WTC11 (cell line): ENCODE data around the gene F13A1. TPM values are rescaled to one million over a fixed set of nuclear protein-coding genes. Genes with fewer than 3 reads are reported as not detected.

ENCODE experiments used
- ATAC-seq: fragments of 200-7000 bp; cut with Tn5 transposase; 2 replicates; pipeline ENCODE4 v1.10.0; 2021; ENCODE audit warnings: mild to moderate bottlenecking, moderate library complexity
- CTCF ChIA-PET: fragments of 300-600 bp; sonication (Branson Sonifier 250); formaldehyde crosslinking; loops from one replicate; lab custom pipeline; 2021; ENCODE audit warnings: antibody characterized with exemption; lab: Charles Lee
- POLR2A ChIA-PET: fragments of 350-600 bp; sonication (Branson Sonifier 250); formaldehyde crosslinking; loops from one replicate; lab custom pipeline; 2021; ENCODE audit warnings: antibody characterized with exemption; lab: Charles Lee
- DNase-seq: peaks from one replicate; pipeline ENCODE4 v3.0.0; 2021; ENCODE audit warnings: low spot score
- H3K27ac Mint-ChIP-seq: 2 replicates; pipeline ENCODE4 v1.8.0; 2021; ENCODE audit warnings: mixed read lengths
- H3K27me3 Mint-ChIP-seq: 2 replicates; pipeline ENCODE4 v1.8.0; 2021; ENCODE audit warnings: low read depth, mild to moderate bottlenecking, moderate library complexity, mixed read lengths
- H3K36me3 Mint-ChIP-seq: 2 replicates; pipeline ENCODE4 v1.8.0; 2021; ENCODE audit warnings: mixed read lengths
- H3K4me1 Mint-ChIP-seq: 2 replicates; pipeline ENCODE4 v1.8.0; 2022; ENCODE audit warnings: mixed read lengths
- H3K4me3 Mint-ChIP-seq: 2 replicates; pipeline ENCODE4 v1.8.0; 2021; ENCODE audit warnings: mild to moderate bottlenecking, moderate library complexity, mixed read lengths
- H3K9me3 Mint-ChIP-seq: 2 replicates; pipeline ENCODE4 v1.8.0; 2021; ENCODE audit warnings: mixed read lengths
- CBFB ChIP-seq: sonication (generic); formaldehyde crosslinking; IDR thresholded peaks from 2 replicates; pipeline ENCODE4 v1.8.1; 2022; ENCODE audit warnings: mild to moderate bottlenecking, low read depth, missing genetic modification reagents
- EMX1 ChIP-seq: fragments of 250-450 bp; sonication (Bioruptor Pico); IDR thresholded peaks from 2 replicates; pipeline ENCODE4 v1.8.0; 2021; ENCODE audit warnings: mild to moderate bottlenecking
- ETV6 ChIP-seq: sonication (generic); formaldehyde crosslinking; IDR thresholded peaks from 2 replicates; pipeline ENCODE4 v1.8.1; 2022; ENCODE audit warnings: mild to moderate bottlenecking, missing genetic modification reagents
- FOXP1 ChIP-seq: sonication (generic); formaldehyde crosslinking; IDR thresholded peaks from 2 replicates; pipeline ENCODE4 v1.8.0; 2022; ENCODE audit warnings: missing genetic modification reagents, mild to moderate bottlenecking, moderate library complexity, borderline replicate concordance
- IRF2 ChIP-seq: sonication (generic); formaldehyde crosslinking; IDR thresholded peaks from 2 replicates; pipeline ENCODE4 v1.8.0; 2022; ENCODE audit warnings: low read depth, missing genetic modification reagents, borderline replicate concordance
- KAT7 ChIP-seq: sonication (generic); formaldehyde crosslinking; IDR thresholded peaks from 2 replicates; pipeline ENCODE4 v1.8.1; 2023; ENCODE audit warnings: missing genetic modification reagents, mild to moderate bottlenecking, borderline replicate concordance
- NFE2L1 ChIP-seq: sonication (generic); formaldehyde crosslinking; IDR thresholded peaks from 2 replicates; pipeline ENCODE4 v1.8.1; 2023; ENCODE audit warnings: missing genetic modification reagents
- NR1H2 ChIP-seq: sonication (generic); formaldehyde crosslinking; IDR thresholded peaks from 2 replicates; pipeline ENCODE4 v1.9.0; 2021; ENCODE audit warnings: mild to moderate bottlenecking, moderate library complexity, missing genetic modification reagents
- NR3C1 ChIP-seq: sonication (generic); formaldehyde crosslinking; conservative IDR thresholded peaks from 2 replicates; pipeline ENCODE4 v1.8.1; 2023; ENCODE audit warnings: low read depth, mild to moderate bottlenecking, missing genetic modification reagents
- OVOL2 ChIP-seq: fragments of 250-450 bp; sonication (Bioruptor Pico); IDR thresholded peaks from 2 replicates; pipeline ENCODE4 v1.9.0; 2021; ENCODE audit warnings: mild to moderate bottlenecking, borderline replicate concordance
- PRRX2 ChIP-seq: fragments of 250-450 bp; sonication (Bioruptor Pico); IDR thresholded peaks from 2 replicates; pipeline ENCODE4 v1.8.0; 2021; ENCODE audit warnings: mild to moderate bottlenecking
- RELA ChIP-seq: sonication (generic); formaldehyde crosslinking; IDR thresholded peaks from 2 replicates; pipeline ENCODE4 v1.8.1; 2022; ENCODE audit warnings: missing genetic modification reagents, mild to moderate bottlenecking, borderline replicate concordance
- RORB ChIP-seq: fragments of 250-450 bp; sonication (Bioruptor Pico); IDR thresholded peaks from 2 replicates; pipeline ENCODE4 v1.9.0; 2021; ENCODE audit warnings: mild to moderate bottlenecking
- SOX15 ChIP-seq: fragments of 250-450 bp; sonication (Bioruptor Pico); IDR thresholded peaks from 2 replicates; pipeline ENCODE4 v1.9.0; 2021; ENCODE audit warnings: mild to moderate bottlenecking
- ZNF121 ChIP-seq: sonication (generic); formaldehyde crosslinking; IDR thresholded peaks from 2 replicates; pipeline ENCODE4 v1.8.0; 2023; ENCODE audit warnings: missing genetic modification reagents
- ZNF219 ChIP-seq: sonication (generic); formaldehyde crosslinking; IDR thresholded peaks from 2 replicates; pipeline ENCODE4 v1.8.0; 2023; ENCODE audit warnings: missing genetic modification reagents, mild to moderate bottlenecking, borderline replicate concordance
- ZNF263 ChIP-seq: sonication (generic); formaldehyde crosslinking; IDR thresholded peaks from 2 replicates; pipeline ENCODE4 v1.8.1; 2022; ENCODE audit warnings: low read depth, mild to moderate bottlenecking, moderate library complexity, missing genetic modification reagents
- ZNF671 ChIP-seq: fragments of 250-450 bp; sonication (Bioruptor Pico); IDR thresholded peaks from 2 replicates; pipeline ENCODE4 v1.8.0; 2021; ENCODE audit warnings: mild to moderate bottlenecking
- total RNA-seq: library from RNA; stranded (reverse); gene quantifications from 3 replicates; pipeline ENCODE4 v1.2.3, GENCODE V29; 2021
- TF ChIP-seq, protein P1 (sequence below): sonication (generic); formaldehyde crosslinking; IDR thresholded peaks from 2 replicates; pipeline ENCODE4 v1.8.0; 2022; ENCODE audit warnings: mild to moderate bottlenecking, missing genetic modification reagents
- TF ChIP-seq, protein P2 (sequence below): sonication (generic); formaldehyde crosslinking; conservative IDR thresholded peaks from 2 replicates; pipeline ENCODE4 v1.8.1; 2023; ENCODE audit warnings: mild to moderate bottlenecking, low read depth, missing genetic modification reagents, moderate library complexity
- TF ChIP-seq, protein P3 (sequence below): sonication (generic); formaldehyde crosslinking; IDR thresholded peaks from 2 replicates; pipeline ENCODE4 v1.8.1; 2022; ENCODE audit warnings: missing genetic modification reagents, borderline replicate concordance
- TF ChIP-seq, protein P4 (sequence below): sonication (generic); formaldehyde crosslinking; IDR thresholded peaks from 2 replicates; pipeline ENCODE4 v1.8.0; 2022; ENCODE audit warnings: mild to moderate bottlenecking, missing genetic modification reagents
- TF ChIP-seq, protein P5 (sequence below): sonication (generic); formaldehyde crosslinking; IDR thresholded peaks from 2 replicates; pipeline ENCODE4 v1.8.0; 2022; ENCODE audit warnings: mild to moderate bottlenecking, missing genetic modification reagents
- TF ChIP-seq, protein P6 (sequence below): sonication (generic); formaldehyde crosslinking; IDR thresholded peaks from 2 replicates; pipeline ENCODE4 v1.8.1; 2022; ENCODE audit warnings: mild to moderate bottlenecking, missing genetic modification reagents, moderate library complexity, borderline replicate concordance

Gene F13A1
- total RNA-seq, 1 experiment from 2014 or later: 1.0 TPM

DNA sequence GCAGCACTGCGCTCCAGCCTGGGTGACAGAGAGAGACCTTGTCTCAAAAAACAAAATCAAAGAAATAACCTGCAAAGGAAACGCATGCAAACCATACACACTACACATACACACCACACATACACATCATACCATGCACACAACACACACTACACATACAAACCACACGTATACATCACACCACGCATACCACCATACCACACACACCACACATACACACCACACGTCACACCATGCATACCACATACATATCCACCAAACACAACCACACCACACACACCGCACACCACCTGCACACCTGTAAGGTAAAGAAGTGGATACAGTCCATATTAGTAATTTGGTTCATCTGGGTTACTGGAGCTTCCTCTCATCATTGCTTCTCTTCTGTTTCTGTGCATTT is 32.3 kb upstream of the F13A1 start:
- CTCF ChIA-PET: no interaction called here
- H3K9me3 Mint-ChIP-seq: no peaks in the 10 kb centered on the region

DNA sequence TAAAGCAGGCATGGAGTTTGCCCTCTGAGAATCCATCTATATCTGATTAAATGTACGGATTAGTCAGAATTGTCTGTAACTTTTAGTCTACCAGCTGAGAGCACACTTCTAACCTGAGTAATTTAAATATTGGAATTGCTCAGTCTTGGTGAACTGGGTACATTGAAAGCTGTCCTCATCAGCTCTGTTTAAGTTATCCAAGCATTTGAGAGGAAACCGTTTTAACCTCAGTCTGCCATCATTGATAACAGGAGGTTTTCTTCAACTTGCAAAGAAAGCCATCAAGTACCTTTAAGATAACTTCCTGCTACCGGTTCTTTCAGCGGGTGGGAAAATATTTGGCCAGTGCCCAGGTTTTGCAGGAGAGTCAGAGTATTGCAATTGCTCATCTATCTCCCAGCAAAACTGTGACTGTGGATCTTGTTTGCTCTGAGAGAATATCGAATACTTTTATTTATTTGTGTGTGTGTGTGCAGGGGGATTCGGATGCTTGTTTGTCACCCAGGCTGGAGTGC is 31.1 kb upstream of the F13A1 start:
- ChIA-PET POLR2A (no interaction called here), CTCF (no interaction called here)
- H3K9me3 Mint-ChIP-seq: no peaks in the 10 kb centered on the region
- H3K36me3 Mint-ChIP-seq: no peaks in the 10 kb centered on the region
- no peak for ATAC-seq
- DNase-seq: no peak
- H3K4me3 Mint-ChIP-seq: no peak overlapping the region
- H3K27ac Mint-ChIP-seq: no peak overlapping the region
- H3K4me1 Mint-ChIP-seq: peaks cover under 1% of the 10 kb centered on the region; the same call in 1 of the 2 replicates
- no peaks in the 10 kb centered on the region for H3K27me3 Mint-ChIP-seq
- TF ChIP-seq ZNF219 (CRISPR knock-in tag) (no peak), RELA (CRISPR knock-in tag) (no peak), NR3C1 (CRISPR knock-in tag) (no peak), ZNF263 (no peak), RORB (no peak), CBFB (CRISPR knock-in tag) (no peak), EMX1 (CRISPR knock-in tag) (no peak), KAT7 (CRISPR knock-in tag) (no peak), ZNF121 (CRISPR knock-in tag) (no peak), NFE2L1 (CRISPR knock-in tag) (no peak), ETV6 (CRISPR knock-in tag) (no peak), NR1H2 (CRISPR knock-in tag) (no peak), IRF2 (CRISPR knock-in tag) (no peak), OVOL2 (no peak), SOX15 (no peak), PRRX2 (no peak), FOXP1 (CRISPR knock-in tag) (no peak)
- TF ChIP-seq, protein P1, sequence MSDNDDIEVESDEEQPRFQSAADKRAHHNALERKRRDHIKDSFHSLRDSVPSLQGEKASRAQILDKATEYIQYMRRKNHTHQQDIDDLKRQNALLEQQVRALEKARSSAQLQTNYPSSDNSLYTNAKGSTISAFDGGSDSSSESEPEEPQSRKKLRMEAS (CRISPR knock-in tag): no peak
- TF ChIP-seq, protein P2, sequence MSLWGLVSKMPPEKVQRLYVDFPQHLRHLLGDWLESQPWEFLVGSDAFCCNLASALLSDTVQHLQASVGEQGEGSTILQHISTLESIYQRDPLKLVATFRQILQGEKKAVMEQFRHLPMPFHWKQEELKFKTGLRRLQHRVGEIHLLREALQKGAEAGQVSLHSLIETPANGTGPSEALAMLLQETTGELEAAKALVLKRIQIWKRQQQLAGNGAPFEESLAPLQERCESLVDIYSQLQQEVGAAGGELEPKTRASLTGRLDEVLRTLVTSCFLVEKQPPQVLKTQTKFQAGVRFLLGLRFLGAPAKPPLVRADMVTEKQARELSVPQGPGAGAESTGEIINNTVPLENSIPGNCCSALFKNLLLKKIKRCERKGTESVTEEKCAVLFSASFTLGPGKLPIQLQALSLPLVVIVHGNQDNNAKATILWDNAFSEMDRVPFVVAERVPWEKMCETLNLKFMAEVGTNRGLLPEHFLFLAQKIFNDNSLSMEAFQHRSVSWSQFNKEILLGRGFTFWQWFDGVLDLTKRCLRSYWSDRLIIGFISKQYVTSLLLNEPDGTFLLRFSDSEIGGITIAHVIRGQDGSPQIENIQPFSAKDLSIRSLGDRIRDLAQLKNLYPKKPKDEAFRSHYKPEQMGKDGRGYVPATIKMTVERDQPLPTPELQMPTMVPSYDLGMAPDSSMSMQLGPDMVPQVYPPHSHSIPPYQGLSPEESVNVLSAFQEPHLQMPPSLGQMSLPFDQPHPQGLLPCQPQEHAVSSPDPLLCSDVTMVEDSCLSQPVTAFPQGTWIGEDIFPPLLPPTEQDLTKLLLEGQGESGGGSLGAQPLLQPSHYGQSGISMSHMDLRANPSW (CRISPR knock-in tag): no peak
- TF ChIP-seq, protein P3, sequence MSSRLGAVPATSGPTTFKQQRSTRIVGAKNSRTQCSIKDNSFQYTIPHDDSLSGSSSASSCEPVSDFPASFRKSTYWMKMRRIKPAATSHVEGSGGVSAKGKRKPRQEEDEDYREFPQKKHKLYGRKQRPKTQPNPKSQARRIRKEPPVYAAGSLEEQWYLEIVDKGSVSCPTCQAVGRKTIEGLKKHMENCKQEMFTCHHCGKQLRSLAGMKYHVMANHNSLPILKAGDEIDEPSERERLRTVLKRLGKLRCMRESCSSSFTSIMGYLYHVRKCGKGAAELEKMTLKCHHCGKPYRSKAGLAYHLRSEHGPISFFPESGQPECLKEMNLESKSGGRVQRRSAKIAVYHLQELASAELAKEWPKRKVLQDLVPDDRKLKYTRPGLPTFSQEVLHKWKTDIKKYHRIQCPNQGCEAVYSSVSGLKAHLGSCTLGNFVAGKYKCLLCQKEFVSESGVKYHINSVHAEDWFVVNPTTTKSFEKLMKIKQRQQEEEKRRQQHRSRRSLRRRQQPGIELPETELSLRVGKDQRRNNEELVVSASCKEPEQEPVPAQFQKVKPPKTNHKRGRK (CRISPR knock-in tag): no peak

More for the DNA sequence above, 32.3 kb upstream of the F13A1 start:
- no peak overlapping the region for H3K27ac Mint-ChIP-seq
- no peaks in the 10 kb centered on the region for H3K27me3 Mint-ChIP-seq
- DNase-seq (no peak), ATAC-seq (no peak)
- H3K4me1 Mint-ChIP-seq: peaks cover 8% of the 10 kb centered on the region
- H3K4me3 Mint-ChIP-seq: no peak overlapping the region
- TF ChIP-seq, protein P4, sequence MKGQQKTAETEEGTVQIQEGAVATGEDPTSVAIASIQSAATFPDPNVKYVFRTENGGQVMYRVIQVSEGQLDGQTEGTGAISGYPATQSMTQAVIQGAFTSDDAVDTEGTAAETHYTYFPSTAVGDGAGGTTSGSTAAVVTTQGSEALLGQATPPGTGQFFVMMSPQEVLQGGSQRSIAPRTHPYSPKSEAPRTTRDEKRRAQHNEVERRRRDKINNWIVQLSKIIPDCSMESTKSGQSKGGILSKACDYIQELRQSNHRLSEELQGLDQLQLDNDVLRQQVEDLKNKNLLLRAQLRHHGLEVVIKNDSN (CRISPR knock-in tag): no peak
- TF ChIP-seq, protein P1 (CRISPR knock-in tag): no peak
- no peak for TF ChIP-seq RELA (CRISPR knock-in tag)
- TF ChIP-seq, protein P5, sequence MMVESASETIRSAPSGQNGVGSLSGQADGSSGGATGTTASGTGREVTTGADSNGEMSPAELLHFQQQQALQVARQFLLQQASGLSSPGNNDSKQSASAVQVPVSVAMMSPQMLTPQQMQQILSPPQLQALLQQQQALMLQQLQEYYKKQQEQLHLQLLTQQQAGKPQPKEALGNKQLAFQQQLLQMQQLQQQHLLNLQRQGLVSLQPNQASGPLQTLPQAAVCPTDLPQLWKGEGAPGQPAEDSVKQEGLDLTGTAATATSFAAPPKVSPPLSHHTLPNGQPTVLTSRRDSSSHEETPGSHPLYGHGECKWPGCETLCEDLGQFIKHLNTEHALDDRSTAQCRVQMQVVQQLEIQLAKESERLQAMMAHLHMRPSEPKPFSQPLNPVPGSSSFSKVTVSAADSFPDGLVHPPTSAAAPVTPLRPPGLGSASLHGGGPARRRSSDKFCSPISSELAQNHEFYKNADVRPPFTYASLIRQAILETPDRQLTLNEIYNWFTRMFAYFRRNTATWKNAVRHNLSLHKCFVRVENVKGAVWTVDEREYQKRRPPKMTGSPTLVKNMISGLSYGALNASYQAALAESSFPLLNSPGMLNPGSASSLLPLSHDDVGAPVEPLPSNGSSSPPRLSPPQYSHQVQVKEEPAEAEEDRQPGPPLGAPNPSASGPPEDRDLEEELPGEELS (CRISPR knock-in tag): no peak
- TF ChIP-seq ZNF671: no peak
- TF ChIP-seq, protein P6, sequence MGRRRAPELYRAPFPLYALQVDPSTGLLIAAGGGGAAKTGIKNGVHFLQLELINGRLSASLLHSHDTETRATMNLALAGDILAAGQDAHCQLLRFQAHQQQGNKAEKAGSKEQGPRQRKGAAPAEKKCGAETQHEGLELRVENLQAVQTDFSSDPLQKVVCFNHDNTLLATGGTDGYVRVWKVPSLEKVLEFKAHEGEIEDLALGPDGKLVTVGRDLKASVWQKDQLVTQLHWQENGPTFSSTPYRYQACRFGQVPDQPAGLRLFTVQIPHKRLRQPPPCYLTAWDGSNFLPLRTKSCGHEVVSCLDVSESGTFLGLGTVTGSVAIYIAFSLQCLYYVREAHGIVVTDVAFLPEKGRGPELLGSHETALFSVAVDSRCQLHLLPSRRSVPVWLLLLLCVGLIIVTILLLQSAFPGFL (CRISPR knock-in tag): no peak
- no peaks in the 10 kb centered on the region for H3K36me3 Mint-ChIP-seq
- POLR2A ChIA-PET: no interaction called here
